HL-60/S4 (cell line): ENCODE measurements around the gene TMEM91.
"Not testable (repeated sequence)": the region's sequence is repeated elsewhere in the genome, so short reads cannot be mapped to it uniquely, and the experiment has no call there.

ENCODE experiments used
- in situ Hi-C: fragments of 300-500 bp; cut with MboI; formaldehyde crosslinking; loops from 2 replicates; pipeline ENCODE4 v1.14.3; 2022; ENCODE audit warnings: low sequenced_read_pairs

Gene TMEM91

GRCh38 chr19:41376241-41376997 lies at the start of gene TMEM91:
Gene TMEM91, plus strand, starts transcription at chr19:41376533. Its CDS starts 1,777 bp downstream, at chr19:41378310.
- in situ Hi-C loops = no loop called here

- in situ Hi-C loops = no loop called here
These were observed 49.2 kb upstream of the TMEM91 start for GRCh38 chr19:41327076-41327575.

GRCh38 chr19:41327576-41328156 lies 48.7 kb upstream of the TMEM91 start:
- in situ Hi-C loops = no loop called here

- in situ Hi-C loops = no loop called here
These were observed 48.0 kb upstream of the TMEM91 start for GRCh38 chr19:41328157-41328841.

GRCh38 chr19:41328842-41329225 lies 47.5 kb upstream of the TMEM91 start:
- in situ Hi-C loops = no loop called here

GRCh38 chr19:41330481-41330880 lies 45.9 kb upstream of the TMEM91 start:
- in situ Hi-C loops = no loop called here

GRCh38 chr19:41330946-41331678 lies 45.2 kb upstream of the TMEM91 start:
- in situ Hi-C loops = no loop called here

- in situ Hi-C loops = no loop called here
These were observed 44.3 kb upstream of the TMEM91 start for GRCh38 chr19:41332000-41332399.

- in situ Hi-C loops = no loop called here
These were observed 43.9 kb upstream of the TMEM91 start for GRCh38 chr19:41332468-41332867.

GRCh38 chr19:41334793-41335192 lies 41.5 kb upstream of the TMEM91 start:
- in situ Hi-C loops = no loop called here

- in situ Hi-C loops = no loop called here
These were observed 40.9 kb upstream of the TMEM91 start for GRCh38 chr19:41335467-41335866.

- in situ Hi-C loops = no loop called here
These were observed 36.4 kb upstream of the TMEM91 start for GRCh38 chr19:41339936-41340335.

GRCh38 chr19:41341669-41342490 lies 34.5 kb upstream of the TMEM91 start:
- in situ Hi-C loops = no loop called here

GRCh38 chr19:41344162-41344561 lies 32.2 kb upstream of the TMEM91 start:
- in situ Hi-C loops = no loop called here

GRCh38 chr19:41346916-41347315 lies 29.4 kb upstream of the TMEM91 start:
- in situ Hi-C loops = not testable (repeated sequence)

GRCh38 chr19:41350735-41351338 lies 25.5 kb upstream of the TMEM91 start:
- in situ Hi-C loops = no loop called here

GRCh38 chr19:41351339-41352245 lies 24.7 kb upstream of the TMEM91 start:
- in situ Hi-C loops = no loop called here

GRCh38 chr19:41352279-41352608 lies 24.1 kb upstream of the TMEM91 start:
- in situ Hi-C loops = no loop called here
